ENCODE results near the gene DDX27. TPM values are rescaled to one million over a fixed set of nuclear protein-coding genes. Genes with fewer than 3 reads are reported as not detected.

DDX27 gene
- total and polyA plus RNA-seq, 2 of the 13 experiments (the other 11 are each of a cell fraction or from before 2014, with no cell fraction given): 42.6 to 72.8 TPM

DNA sequence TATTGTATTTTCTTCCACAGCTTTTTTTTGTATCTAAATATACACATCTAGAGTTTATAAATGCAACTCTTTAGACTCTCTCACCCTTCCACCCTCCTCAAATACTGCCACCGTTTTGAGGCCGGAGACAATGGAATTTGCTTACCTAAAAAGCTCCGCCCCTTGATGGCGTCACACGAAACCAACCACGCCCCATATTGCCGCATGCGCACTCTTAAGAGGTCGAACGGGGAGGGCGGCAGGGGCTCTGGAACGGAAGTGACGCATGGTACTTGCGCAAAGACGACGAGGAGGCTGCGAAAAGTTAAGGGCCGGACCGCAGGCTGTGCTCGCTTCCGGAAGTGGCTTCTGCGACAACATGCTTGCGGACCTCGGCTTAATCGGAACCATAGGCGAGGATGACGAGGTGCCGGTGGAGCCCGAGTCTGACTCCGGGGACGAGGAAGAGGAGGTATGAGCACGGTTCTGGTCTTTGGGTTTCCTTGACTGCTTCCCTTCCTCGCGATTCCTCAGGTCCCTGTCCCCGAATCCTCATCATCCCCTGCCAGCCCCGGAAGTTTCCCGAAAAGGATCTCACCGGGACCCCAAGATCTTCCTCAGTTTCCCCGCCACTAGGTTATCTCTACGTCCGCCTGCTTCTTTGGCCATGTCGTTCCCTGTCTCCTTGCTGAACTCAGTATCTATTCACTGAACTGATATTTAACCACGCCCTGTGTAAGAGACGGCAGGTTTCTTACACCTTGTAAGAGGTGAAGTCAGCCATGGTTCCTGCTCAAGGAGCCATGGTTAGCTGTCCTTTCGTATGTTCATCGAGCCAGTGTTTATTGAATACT is at the start of gene DDX27 (continued):
- TF ChIP-seq RXRA (CRISPR knock-in tag; IDR thresholded peaks at IDR 0.05): peak; percentile 86
- TF ChIP-seq, protein P1, sequence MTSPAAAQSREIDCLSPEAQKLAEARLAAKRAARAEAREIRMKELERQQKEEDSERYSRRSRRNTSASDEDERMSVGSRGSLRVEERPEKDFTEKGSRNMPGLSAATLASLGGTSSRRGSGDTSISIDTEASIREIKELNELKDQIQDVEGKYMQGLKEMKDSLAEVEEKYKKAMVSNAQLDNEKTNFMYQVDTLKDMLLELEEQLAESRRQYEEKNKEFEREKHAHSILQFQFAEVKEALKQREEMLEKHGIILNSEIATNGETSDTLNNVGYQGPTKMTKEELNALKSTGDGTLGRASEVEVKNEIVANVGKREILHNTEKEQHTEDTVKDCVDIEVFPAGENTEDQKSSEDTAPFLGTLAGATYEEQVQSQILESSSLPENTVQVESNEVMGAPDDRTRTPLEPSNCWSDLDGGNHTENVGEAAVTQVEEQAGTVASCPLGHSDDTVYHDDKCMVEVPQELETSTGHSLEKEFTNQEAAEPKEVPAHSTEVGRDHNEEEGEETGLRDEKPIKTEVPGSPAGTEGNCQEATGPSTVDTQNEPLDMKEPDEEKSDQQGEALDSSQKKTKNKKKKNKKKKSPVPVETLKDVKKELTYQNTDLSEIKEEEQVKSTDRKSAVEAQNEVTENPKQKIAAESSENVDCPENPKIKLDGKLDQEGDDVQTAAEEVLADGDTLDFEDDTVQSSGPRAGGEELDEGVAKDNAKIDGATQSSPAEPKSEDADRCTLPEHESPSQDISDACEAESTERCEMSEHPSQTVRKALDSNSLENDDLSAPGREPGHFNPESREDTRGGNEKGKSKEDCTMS (CRISPR knock-in tag; conservative IDR thresholded peaks at IDR 0.05): no peak
- TF ChIP-seq HOMEZ (CRISPR knock-in tag; IDR thresholded peaks at IDR 0.05; ENCODE audit: low read depth): peak; percentile 79
- peak; percentile 95; the same call in 1 of the 2 replicates for TF ChIP-seq ARHGAP35 (CRISPR knock-in tag; IDR thresholded peaks at IDR 0.05; ENCODE audit: borderline replicate concordance)
- no peak for TF ChIP-seq ZNF468 (CRISPR knock-in tag; IDR thresholded peaks at IDR 0.05)
- TF ChIP-seq, protein P2, sequence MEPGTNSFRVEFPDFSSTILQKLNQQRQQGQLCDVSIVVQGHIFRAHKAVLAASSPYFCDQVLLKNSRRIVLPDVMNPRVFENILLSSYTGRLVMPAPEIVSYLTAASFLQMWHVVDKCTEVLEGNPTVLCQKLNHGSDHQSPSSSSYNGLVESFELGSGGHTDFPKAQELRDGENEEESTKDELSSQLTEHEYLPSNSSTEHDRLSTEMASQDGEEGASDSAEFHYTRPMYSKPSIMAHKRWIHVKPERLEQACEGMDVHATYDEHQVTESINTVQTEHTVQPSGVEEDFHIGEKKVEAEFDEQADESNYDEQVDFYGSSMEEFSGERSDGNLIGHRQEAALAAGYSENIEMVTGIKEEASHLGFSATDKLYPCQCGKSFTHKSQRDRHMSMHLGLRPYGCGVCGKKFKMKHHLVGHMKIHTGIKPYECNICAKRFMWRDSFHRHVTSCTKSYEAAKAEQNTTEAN (CRISPR knock-in tag; conservative IDR thresholded peaks at IDR 0.05): no peak
- TF ChIP-seq ZNF451 (CRISPR knock-in tag; IDR thresholded peaks at IDR 0.05): no peak
- no peak for TF ChIP-seq CENPX (CRISPR knock-in tag; IDR thresholded peaks at IDR 0.05)
- peak; percentile 7; the same call in 1 of the 2 replicates for TF ChIP-seq ARID5B (CRISPR knock-in tag; IDR thresholded peaks at IDR 0.05)
